Nucleus accumbens (tissue), 56 donors: ENCODE measurements around the gene NAALADL2.
"Not testable (repeated sequence)": the region's sequence is repeated elsewhere in the genome, so short reads cannot be mapped to it uniquely, and the experiment has no call there.

ENCODE experiments used
- DNase-seq, 56 donors: peaks; one replicate each; lab custom pipeline; 2025; lab: John Stamatoyannopoulos, UW

NAALADL2 gene

GRCh38 chr3:175612487-175613196, 753.5 kb downstream of the NAALADL2 start:
- no peak for DNase-seq

GRCh38 chr3:175614107-175614506, 755.0 kb downstream of the NAALADL2 start:
- DNase-seq = not testable (repeated sequence)

DNA sequence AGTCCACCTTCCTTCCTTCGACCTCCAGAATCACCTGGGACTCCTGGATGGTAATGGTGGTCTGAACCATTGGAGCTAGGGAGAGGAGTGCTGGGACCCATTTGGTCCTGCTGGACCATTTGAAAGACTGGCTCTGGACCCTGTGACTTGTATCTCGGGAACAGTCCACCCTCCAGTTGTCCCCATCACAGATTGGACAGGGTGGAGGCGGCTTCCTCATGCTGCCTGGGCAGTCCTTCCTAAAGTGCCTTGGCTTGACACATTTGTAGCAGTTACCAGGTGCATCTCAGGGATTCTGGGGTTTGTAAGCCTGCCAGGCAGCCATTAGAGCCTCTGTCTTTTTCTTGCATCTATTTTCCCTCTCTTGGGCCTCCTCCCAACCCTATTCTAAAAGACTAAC, 758.1 kb downstream of the NAALADL2 start:
- DNase-seq = no peak

GRCh38 chr3:175619369-175619768, 760.2 kb downstream of the NAALADL2 start:
- no peak for DNase-seq

DNA sequence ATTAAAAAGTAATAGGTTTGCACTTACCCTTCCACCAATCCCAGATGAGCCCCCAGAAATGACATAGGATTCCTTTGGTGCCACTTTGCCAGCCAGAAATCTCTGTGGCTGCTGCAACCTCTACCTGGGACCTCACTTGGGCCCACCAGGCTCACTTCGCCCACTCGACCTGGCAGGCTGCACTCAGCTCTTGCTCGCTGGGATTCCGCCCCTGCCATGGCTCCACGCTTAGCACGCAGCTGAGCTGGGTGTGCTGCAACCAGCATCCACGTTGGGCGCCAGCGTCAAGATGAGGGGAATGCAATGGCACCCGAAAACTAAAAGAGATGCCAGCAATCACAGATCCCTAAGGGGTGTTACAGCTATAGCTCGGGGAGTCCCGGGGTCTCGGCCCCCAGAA, 761.0 kb downstream of the NAALADL2 start:
- no peak for DNase-seq

DNA sequence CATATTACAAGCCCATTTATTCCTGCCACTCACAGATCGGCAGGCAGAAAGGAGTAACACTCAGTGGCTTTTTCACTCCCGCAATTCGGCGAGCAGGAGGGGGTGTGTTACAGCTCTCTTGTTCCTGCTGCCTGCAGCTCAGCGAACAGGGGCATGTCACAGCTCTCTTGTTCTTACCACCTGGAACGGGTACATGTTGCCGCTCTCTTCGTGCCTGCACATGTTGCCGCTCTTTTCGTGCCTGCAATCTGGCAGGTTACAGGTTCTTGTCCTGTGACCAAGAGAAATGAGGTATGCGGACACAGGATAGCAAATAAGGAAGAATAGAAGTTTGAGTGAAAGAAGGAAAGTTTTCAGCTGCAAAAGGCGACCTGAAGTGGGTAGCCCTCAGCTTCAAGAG, 761.4 kb downstream of the NAALADL2 start:
- DNase-seq = no peak

DNA sequence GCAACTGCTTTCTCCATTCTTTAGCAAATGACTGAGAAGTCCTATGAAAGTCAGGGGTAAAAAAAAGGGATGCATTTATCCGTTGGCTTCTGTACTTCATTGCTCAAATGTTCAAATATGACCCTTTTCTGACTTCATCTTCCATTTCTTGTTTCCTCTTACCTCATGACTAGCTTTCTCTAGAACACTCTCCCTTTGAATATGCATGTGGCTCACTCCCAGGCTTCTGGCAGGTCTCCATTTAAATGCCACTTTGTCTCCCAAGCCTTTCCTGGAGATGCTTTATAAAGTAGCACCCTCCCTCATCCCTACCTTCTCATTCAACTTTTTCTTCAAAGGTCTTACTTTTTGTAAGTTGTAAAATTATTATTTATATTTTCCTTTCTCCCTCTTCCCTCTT, 781.8 kb downstream of the NAALADL2 start:
- no peak for DNase-seq

DNA sequence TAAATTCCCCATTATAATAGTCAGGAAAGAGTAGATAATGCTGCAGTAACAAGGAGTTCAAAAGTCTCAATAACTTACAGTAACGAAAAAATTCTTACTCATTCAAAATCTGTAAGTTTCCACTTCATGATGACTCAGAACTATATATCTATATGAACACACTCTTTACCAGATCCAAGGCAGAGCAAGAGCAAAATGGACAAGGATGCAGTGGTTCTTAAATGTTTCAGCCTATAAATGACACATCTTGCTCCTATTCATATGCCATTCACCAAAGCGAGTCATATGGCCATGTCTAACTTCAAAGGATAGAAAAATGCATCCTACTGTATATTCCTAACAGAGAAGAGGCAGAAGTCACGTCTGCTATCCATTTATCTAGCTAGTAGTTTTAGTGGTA, 787.7 kb downstream of the NAALADL2 start:
- no peak for DNase-seq

- DNase-seq = no peak
These were observed 789.8 kb downstream of the NAALADL2 start for GRCh38 chr3:175648899-175649298.

- DNase-seq = no peak
These were observed 792.6 kb downstream of the NAALADL2 start for GRCh38 chr3:175651716-175652115.

DNA sequence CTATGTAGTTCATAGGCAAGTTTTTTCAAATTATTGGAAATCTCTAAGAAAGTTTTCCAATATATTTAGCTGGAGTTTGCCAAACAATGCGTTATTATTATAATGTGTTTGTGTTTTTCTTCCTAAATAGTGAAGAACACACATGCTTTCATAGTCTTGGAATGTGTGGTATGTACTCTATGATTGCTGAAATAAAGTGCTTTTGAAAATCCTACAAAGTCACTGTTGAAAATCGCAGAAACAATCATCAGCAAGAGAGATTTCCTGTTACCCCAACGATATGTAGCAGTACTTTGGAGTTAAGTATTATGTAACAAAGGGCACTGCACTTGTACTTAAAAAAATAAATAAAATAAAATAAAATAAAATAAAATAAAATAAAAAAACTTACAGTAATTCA, 796.2 kb downstream of the NAALADL2 start:
- DNase-seq = no peak

DNA sequence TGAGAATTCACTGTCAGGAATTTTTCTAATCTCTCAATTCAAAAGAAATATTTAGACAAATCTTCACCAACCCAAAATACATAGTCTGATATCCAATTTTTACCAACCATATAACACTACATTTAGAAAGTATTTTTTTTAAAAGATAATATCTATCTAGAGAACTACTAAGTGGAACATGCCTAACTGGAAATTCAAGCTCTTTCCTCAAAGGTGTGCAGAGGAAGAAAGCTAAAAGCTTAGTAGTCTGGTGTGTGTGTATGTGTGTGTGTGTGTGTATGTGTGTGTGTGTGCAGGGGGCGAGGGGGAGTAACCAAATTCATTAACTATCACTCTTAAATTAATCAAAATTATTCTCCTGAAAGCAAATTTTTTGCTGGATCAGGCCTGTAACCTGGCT, 797.3 kb downstream of the NAALADL2 start:
- no peak for DNase-seq

- no peak for DNase-seq
These were observed 800.7 kb downstream of the NAALADL2 start for GRCh38 chr3:175659670-175660350.

DNA sequence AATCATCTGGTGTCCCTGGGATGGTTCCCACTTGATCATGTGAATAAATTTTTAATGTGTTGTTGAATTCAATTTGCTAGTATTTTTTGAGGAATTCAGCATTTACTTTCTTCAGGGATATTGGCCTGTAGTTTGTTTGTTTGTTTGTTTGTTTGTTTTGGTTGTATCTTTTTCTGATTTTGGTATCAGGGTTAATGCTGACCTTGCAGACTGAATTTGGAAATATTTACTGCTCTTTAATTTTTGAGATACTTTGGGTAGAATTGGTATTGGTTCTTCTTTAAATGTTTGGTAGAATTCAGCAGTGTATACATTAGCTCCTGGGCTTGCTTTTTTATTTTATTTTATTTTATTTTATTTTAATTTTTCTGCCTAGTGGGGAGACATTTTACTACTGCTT, 803.7 kb downstream of the NAALADL2 start:
- DNase-seq = no peak

GRCh38 chr3:175664911-175665310, 805.8 kb downstream of the NAALADL2 start:
- no peak for DNase-seq

- DNase-seq = no peak
These were observed 809.2 kb downstream of the NAALADL2 start for GRCh38 chr3:175668300-175668699.

DNA sequence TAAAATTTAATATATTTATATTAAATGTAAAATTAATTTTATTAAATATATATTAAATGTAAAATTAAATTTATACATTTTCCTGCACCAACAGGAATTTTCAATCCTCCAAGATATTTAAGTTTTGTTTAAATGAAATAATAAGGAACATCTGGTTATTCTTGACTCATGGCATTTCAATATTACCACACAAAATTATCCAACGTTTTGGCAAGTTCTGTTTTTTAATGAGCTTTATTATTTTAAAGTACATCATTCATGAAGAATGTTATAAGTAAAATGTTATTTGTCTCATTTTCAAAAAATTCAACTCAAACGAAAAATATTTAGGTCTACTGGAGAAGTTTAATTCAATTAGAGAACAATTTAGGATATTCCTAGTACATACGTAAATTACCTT, 811.4 kb downstream of the NAALADL2 start:
- DNase-seq = no peak

DNA sequence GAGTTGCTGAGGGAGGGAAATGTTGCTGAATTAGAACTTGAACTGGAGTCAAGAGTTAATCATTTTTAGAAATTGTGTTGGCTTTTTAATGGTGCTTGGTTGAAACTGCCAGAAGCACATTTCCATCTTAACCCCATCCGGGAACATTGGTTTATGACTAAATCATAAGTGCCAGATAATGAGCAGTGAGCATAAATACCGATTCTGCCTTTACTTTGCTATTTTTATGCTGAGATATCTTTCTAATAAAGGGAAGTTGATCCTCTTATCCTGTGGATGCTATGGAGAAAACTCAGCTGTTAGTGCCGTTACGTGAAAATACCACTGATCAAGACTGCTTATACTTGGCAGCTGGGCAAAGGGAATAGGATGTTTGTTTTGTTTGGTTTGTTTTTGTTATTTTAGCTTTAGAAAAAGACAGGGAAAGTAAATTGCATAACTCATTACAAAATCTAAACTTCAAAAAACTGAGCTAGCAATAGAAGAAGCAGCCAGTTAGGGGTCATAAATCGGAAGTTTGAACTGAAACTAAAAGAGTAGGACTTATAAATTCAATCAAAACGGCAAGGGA, 813.1 kb downstream of the NAALADL2 start:
- no peak for DNase-seq

DNA sequence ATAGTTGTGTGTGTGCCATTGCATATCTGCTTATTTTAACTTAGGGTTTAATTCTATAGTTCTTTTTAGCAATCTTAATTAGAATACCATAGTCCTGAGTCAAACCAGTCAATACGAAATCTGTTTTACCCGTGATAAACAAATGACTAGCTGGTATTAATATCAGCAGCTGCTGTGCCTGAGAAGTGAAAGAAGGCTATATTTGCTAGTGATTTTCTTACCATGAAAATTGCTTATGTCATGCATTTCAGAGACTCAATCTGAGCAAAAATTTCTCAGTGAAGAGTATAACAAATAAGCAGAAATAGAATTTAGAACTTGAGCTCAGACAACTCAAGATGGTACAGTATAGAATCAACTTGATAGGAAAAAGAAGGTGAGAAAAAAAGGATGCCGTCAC, 820.4 kb downstream of the NAALADL2 start:
- no peak for DNase-seq

- no peak for DNase-seq
These were observed 833.1 kb downstream of the NAALADL2 start for GRCh38 chr3:175692256-175692655.

- no peak for DNase-seq
These were observed 836.1 kb downstream of the NAALADL2 start for GRCh38 chr3:175695251-175695650.

DNA sequence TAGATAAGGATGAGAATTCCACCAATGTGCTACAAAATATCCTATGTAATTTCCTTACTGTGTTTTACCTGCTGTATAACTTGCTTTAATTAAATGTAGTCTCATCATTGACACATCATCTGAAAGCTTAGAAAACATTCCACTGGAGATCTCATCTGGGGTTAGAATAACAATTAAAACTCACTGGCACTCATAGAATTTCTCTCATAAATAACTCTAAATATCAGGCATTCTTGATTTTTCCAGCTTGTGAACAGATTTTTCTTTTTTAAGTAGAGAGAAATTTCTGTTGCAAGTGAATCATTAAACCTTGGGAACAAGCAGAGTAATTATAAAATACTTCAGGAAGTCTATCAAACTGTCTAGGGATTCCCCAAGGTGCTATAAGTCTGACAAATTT, 843.8 kb downstream of the NAALADL2 start:
- DNase-seq = no peak
